Measurements from ENCODE around the gene DOCK4. TPM values are rescaled to one million over a fixed set of nuclear protein-coding genes. Genes with fewer than 3 reads are reported as not detected.

The DOCK4 gene
- total and polyA plus RNA-seq, 4 donors, result 7.2 to 48.9 (median 12.8) TPM

GRCh38 chr7:111750228-111750627 lies 456.0 kb downstream of the DOCK4 start:
- DNase-seq (ENCODE audit: low spot score), result no peak
- TF ChIP-seq NR2F2 (IDR thresholded peaks at IDR 0.05), result no peak
- no peak for TF ChIP-seq ZBTB33 (IDR thresholded peaks at IDR 0.05)
- TF ChIP-seq TAF1 (conservative IDR thresholded peaks at IDR 0.05), result no peak
- TF ChIP-seq, protein P1, sequence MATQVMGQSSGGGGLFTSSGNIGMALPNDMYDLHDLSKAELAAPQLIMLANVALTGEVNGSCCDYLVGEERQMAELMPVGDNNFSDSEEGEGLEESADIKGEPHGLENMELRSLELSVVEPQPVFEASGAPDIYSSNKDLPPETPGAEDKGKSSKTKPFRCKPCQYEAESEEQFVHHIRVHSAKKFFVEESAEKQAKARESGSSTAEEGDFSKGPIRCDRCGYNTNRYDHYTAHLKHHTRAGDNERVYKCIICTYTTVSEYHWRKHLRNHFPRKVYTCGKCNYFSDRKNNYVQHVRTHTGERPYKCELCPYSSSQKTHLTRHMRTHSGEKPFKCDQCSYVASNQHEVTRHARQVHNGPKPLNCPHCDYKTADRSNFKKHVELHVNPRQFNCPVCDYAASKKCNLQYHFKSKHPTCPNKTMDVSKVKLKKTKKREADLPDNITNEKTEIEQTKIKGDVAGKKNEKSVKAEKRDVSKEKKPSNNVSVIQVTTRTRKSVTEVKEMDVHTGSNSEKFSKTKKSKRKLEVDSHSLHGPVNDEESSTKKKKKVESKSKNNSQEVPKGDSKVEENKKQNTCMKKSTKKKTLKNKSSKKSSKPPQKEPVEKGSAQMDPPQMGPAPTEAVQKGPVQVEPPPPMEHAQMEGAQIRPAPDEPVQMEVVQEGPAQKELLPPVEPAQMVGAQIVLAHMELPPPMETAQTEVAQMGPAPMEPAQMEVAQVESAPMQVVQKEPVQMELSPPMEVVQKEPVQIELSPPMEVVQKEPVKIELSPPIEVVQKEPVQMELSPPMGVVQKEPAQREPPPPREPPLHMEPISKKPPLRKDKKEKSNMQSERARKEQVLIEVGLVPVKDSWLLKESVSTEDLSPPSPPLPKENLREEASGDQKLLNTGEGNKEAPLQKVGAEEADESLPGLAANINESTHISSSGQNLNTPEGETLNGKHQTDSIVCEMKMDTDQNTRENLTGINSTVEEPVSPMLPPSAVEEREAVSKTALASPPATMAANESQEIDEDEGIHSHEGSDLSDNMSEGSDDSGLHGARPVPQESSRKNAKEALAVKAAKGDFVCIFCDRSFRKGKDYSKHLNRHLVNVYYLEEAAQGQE (IDR thresholded peaks at IDR 0.05), result no peak
- no peak for TF ChIP-seq FOXA1 (IDR thresholded peaks at IDR 0.05)
- Histone ChIP-seq H3K36me3 (ENCODE audit: control insufficient read depth in 4 of 4, insufficient read depth in 3 of 4, low read depth in 1 of 4, low read length in 3 of 4) (peaks cover 0 to 9% (median 0%) of the 10 kb centered on the region in 4 donors), H3K27me3 (ENCODE audit: control insufficient read depth in 4 of 4, insufficient read depth in 4 of 4, low read length in 3 of 4) (no peaks in the 10 kb centered on the region), H3K4me1 (ENCODE audit: control insufficient read depth in 4 of 4, insufficient read depth in 4 of 4, low read length in 3 of 4) (peaks cover 0 to 14% (median 7%) of the 10 kb centered on the region in 4 donors), H3K9ac (ENCODE audit: low read depth in 1 of 2, low read length in 2 of 2) (no peak overlapping the region), H3K4me3 (ENCODE audit: low read depth in 1 of 3, low read length in 3 of 3) (no peak overlapping the region), H3K27ac (ENCODE audit: low read depth in 1 of 2, low read length in 2 of 2) (no peak overlapping the region), H3K9me3 (ENCODE audit: control insufficient read depth in 4 of 4, low read length in 3 of 4) (no peaks in the 10 kb centered on the region)
- WGBS, result 70% methylated on average over 4 of the region's 4 CpGs

DNA sequence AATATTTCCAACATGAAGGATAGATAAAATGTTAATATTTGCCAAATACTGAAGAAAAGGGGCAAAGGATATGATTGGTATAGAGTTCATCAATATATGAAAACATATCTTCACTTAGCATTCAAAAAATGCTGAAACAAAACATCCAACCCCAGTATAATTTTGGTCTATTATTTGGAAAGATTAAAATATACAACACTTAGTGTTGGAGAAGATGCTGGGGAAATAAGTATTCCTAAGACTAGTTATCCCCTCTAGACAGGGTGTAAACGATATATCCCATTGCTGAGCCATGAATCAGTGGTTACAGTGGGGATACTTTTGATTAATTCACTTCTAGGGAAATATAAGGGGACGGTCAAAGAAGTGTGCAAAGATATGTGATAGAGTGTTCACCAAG lies 456.6 kb downstream of the DOCK4 start:
- Histone ChIP-seq H3K9ac (ENCODE audit: low read depth in 1 of 2, low read length in 2 of 2) (no peak overlapping the region), H3K27me3 (ENCODE audit: control insufficient read depth in 4 of 4, insufficient read depth in 4 of 4, low read length in 3 of 4) (no peaks in the 10 kb centered on the region), H3K36me3 (ENCODE audit: control insufficient read depth in 4 of 4, insufficient read depth in 3 of 4, low read depth in 1 of 4, low read length in 3 of 4) (peaks cover 0 to 9% (median 0%) of the 10 kb centered on the region in 4 donors), H3K27ac (ENCODE audit: low read depth in 1 of 2, low read length in 2 of 2) (no peak overlapping the region), H3K9me3 (ENCODE audit: control insufficient read depth in 4 of 4, low read length in 3 of 4) (no peaks in the 10 kb centered on the region), H3K4me1 (ENCODE audit: control insufficient read depth in 4 of 4, insufficient read depth in 4 of 4, low read length in 3 of 4) (peaks cover 0 to 15% (median 6%) of the 10 kb centered on the region in 4 donors), H3K4me3 (ENCODE audit: low read depth in 1 of 3, low read length in 3 of 3) (no peak overlapping the region)
- DNase-seq (ENCODE audit: low spot score), result no peak
- TF ChIP-seq CTCF (IDR thresholded peaks at IDR 0.05; ENCODE audit: low read depth, low read length, missing input control), result no peak
- WGBS, result 96% methylated on average over 2 of the region's 2 CpGs

DNA sequence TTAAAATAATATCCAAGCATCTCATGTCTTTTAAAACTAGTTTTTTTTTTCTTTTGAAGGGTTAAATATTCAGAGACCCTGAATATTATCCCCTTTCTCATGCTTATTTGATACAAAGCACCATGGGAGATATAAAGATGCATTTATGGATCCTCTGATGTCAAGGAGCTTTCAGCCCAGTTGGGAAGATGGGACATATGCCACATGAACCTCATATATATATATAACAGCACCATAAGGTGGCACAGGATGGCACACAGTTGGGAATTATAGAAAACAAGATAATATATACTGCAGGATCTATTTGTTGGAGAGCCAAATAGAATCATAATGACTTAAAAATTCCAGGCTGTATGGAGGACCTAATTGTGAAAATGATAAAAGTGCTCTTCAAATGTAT lies 458.5 kb downstream of the DOCK4 start:
- peaks cover 0 to 10% (median 4%) of the 10 kb centered on the region in 4 donors for H3K4me1 ChIP-seq (ENCODE audit: control insufficient read depth in 4 of 4, insufficient read depth in 4 of 4, low read length in 3 of 4)
- no peak overlapping the region for H3K27ac ChIP-seq (ENCODE audit: low read depth in 1 of 2, low read length in 2 of 2)
- no peak overlapping the region for H3K9ac ChIP-seq (ENCODE audit: low read depth in 1 of 2, low read length in 2 of 2)
- no peaks in the 10 kb centered on the region for H3K9me3 ChIP-seq (ENCODE audit: control insufficient read depth in 4 of 4, low read length in 3 of 4)
- H3K36me3 ChIP-seq (ENCODE audit: control insufficient read depth in 4 of 4, insufficient read depth in 3 of 4, low read depth in 1 of 4, low read length in 3 of 4), result peaks cover 0 to 9% (median 0%) of the 10 kb centered on the region in 4 donors
- H3K27me3 ChIP-seq (ENCODE audit: control insufficient read depth in 4 of 4, insufficient read depth in 4 of 4, low read length in 3 of 4), result no peaks in the 10 kb centered on the region
- no peak overlapping the region for H3K4me3 ChIP-seq (ENCODE audit: low read depth in 1 of 3, low read length in 3 of 3)
- no peak for DNase-seq (ENCODE audit: low spot score)
- TF ChIP-seq CTCF (IDR thresholded peaks at IDR 0.05; ENCODE audit: low read depth, low read length, missing input control), result no peak
- TF ChIP-seq FOXA1 (IDR thresholded peaks at IDR 0.05), result no peak
- no peak for TF ChIP-seq SP1 (IDR thresholded peaks at IDR 0.05)
- TF ChIP-seq HNF4A (conservative IDR thresholded peaks at IDR 0.05), result no peak
- no peak for TF ChIP-seq GABPA (IDR thresholded peaks at IDR 0.05 in 1 of 2, conservative IDR thresholded peaks at IDR 0.05 in 1 of 2)
- TF ChIP-seq FOXA2 (IDR thresholded peaks at IDR 0.05), result no peak
- no peak for TF ChIP-seq TAF1 (conservative IDR thresholded peaks at IDR 0.05)
- TF ChIP-seq, protein P2, sequence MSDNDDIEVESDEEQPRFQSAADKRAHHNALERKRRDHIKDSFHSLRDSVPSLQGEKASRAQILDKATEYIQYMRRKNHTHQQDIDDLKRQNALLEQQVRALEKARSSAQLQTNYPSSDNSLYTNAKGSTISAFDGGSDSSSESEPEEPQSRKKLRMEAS (IDR thresholded peaks at IDR 0.05), result no peak
- TF ChIP-seq JUND (IDR thresholded peaks at IDR 0.05), result no peak
- TF ChIP-seq HNF4G (IDR thresholded peaks at IDR 0.05), result no peak
- no peak for TF ChIP-seq RXRA (IDR thresholded peaks at IDR 0.05)
- no peak for TF ChIP-seq EGR1 (IDR thresholded peaks at IDR 0.05; ENCODE audit: low read depth in 2 of 2)
- TF ChIP-seq YY1 (IDR thresholded peaks at IDR 0.05), result no peak
- TF ChIP-seq RAD21 (IDR thresholded peaks at IDR 0.05), result no peak
- TF ChIP-seq, protein P3, sequence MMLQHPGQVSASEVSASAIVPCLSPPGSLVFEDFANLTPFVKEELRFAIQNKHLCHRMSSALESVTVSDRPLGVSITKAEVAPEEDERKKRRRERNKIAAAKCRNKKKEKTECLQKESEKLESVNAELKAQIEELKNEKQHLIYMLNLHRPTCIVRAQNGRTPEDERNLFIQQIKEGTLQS (IDR thresholded peaks at IDR 0.05), result no peak

All from liver (tissue), 9 donors.